Esophagus muscularis mucosa (tissue), 3 donors: ENCODE data around the gene EML2.

ENCODE experiments used
- POLR2A ChIP-seq: fragments of 450-650 bp; IDR thresholded peaks from one replicate; pipeline ENCODE4 v1.6.1; 2017; ENCODE audit warnings: antibody characterized with exemption, moderate library complexity, mild to moderate bottlenecking, low read depth
- POLR2AphosphoS5 ChIP-seq, 2 donors: sonication (generic); formaldehyde crosslinking; IDR thresholded peaks; one replicate each; pipeline ENCODE4 v1.6.1; 2017; ENCODE audit warnings: antibody characterized with exemption in 2 of 2
- TF ChIP-seq, protein P1 (sequence below), 3 experiments: fragments of 200-600 bp in 2 of 3; fragments of 450-650 bp in 1 of 3; sonication (generic) in 2 of 3; IDR thresholded peaks; one replicate each; pipeline ENCODE4 v1.5.1; 2017 to 2019; ENCODE audit warnings: antibody characterized with exemption in 3 of 3, mild to moderate bottlenecking in 2 of 3, moderate library complexity in 1 of 3

DNA sequence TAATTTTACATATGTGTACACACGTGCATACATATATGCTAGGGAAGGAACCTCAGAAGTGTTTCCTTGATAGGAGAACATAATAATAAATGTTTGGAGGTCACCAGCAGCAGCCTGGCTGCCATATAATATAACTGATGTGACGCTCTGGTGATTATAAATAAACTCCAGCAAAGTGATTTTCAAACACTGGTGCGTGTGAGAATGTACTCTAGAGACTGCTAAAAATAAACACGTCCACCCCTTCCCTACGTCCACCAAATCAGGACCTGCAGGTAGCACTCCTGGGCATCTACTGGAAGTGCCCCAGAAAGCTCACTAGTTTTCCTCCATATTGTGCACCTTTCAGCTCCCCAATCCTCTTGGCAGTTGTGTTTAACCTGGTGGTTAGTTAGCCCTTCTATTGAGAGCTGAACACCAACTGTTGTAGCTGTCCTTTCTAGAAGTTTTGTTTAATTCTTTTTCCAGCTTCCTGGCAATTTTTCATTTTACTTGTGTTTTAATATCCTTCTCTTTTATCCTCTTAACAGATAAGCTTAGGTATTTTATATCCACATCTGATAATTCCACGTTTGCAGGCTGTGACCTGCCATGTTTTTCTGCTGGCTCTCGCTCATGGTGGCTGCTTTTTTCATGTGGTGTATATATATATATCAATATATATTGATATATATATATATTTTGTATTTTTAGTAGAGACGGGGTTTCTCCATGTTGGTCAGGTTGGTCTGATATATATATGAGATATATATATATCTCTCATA, 67.6 kb downstream of the EML2 start:
- TF ChIP-seq, protein P1, sequence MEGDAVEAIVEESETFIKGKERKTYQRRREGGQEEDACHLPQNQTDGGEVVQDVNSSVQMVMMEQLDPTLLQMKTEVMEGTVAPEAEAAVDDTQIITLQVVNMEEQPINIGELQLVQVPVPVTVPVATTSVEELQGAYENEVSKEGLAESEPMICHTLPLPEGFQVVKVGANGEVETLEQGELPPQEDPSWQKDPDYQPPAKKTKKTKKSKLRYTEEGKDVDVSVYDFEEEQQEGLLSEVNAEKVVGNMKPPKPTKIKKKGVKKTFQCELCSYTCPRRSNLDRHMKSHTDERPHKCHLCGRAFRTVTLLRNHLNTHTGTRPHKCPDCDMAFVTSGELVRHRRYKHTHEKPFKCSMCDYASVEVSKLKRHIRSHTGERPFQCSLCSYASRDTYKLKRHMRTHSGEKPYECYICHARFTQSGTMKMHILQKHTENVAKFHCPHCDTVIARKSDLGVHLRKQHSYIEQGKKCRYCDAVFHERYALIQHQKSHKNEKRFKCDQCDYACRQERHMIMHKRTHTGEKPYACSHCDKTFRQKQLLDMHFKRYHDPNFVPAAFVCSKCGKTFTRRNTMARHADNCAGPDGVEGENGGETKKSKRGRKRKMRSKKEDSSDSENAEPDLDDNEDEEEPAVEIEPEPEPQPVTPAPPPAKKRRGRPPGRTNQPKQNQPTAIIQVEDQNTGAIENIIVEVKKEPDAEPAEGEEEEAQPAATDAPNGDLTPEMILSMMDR (IDR thresholded peaks at IDR 0.05), result no peak
- TF ChIP-seq POLR2AphosphoS5 (IDR thresholded peaks at IDR 0.05) (no peak), POLR2A (no peak)
